HepG2 (cell line): ENCODE measurements around the gene CD44.

Experiments used
- ASH2L ChIP-seq: fragments of 300-600, 200-600 bp; sonication (generic); IDR thresholded peaks from 2 replicates; pipeline ENCODE4 v1.7.0; 2017; ENCODE audit warnings: low read depth, mild to moderate bottlenecking, moderate library complexity, mixed read lengths, low read length; ENCODE audit not compliant: insufficient read length
- ELF4 ChIP-seq: sonication (generic); formaldehyde crosslinking; IDR thresholded peaks from 2 replicates; pipeline ENCODE4 v1.5.0; 2020; ENCODE audit warnings: missing genetic modification reagents, mild to moderate bottlenecking, moderate library complexity, borderline replicate concordance
- FOXJ3 ChIP-seq: sonication (generic); formaldehyde crosslinking; IDR thresholded peaks from 2 replicates; pipeline ENCODE4 v1.4.0; 2020; ENCODE audit warnings: missing genetic modification reagents, mild to moderate bottlenecking, borderline replicate concordance

GRCh38 chr11:35239471-35240075 lies 100.6 kb downstream of the CD44 start:
- TF ChIP-seq ELF4 (CRISPR knock-in tag) (no peak), ASH2L (no peak), FOXJ3 (CRISPR knock-in tag) (no peak)
